K562 (cell line): ENCODE results near the gene SRBD1.

ENCODE experiments used
- BCL6 ChIP-seq: fragments of 250-450 bp; sonication (Bioruptor Pico); IDR thresholded peaks from 2 replicates; pipeline ENCODE4 v1.4.0; 2020
- CTCF ChIP-seq, 3 experiments: IDR thresholded peaks in 2 of 3; conservative IDR thresholded peaks in 1 of 3; 2 replicates each; pipeline ENCODE4 v1.5.1; 2011 to 2012; ENCODE audit warnings: low read length in 3 of 3, mild to moderate bottlenecking in 3 of 3, control low read depth in 2 of 3, improper control_type of control experiment in 1 of 3, inconsistent platforms in 1 of 3, low read depth in 1 of 3, mixed read lengths in 1 of 3, moderate library complexity in 1 of 3; ENCODE audit not compliant: insufficient read depth in 2 of 3
- E2F8 ChIP-seq: fragments of 450-650 bp; IDR thresholded peaks from 2 replicates; pipeline ENCODE4 v1.7.1; 2018; ENCODE audit warnings: mild to moderate bottlenecking, low read depth; ENCODE audit not compliant: partially characterized antibody
- GABPB1 ChIP-seq: sonication (generic); formaldehyde crosslinking; IDR thresholded peaks from 2 replicates; pipeline ENCODE4 v1.8.0; 2022; ENCODE audit warnings: mild to moderate bottlenecking, missing genetic modification reagents
- HMGN3 ChIP-seq: IDR thresholded peaks from 2 replicates; pipeline ENCODE4 v1.6.1; 2011; ENCODE audit warnings: borderline replicate concordance, low read depth, mild to moderate bottlenecking, mixed read lengths, low read length; ENCODE audit not compliant: insufficient read length; ENCODE audit errors: extremely low read depth
- POLR2A ChIP-seq: fragments of 450-650 bp; conservative IDR thresholded peaks from 2 replicates; pipeline ENCODE4 v1.6.1; 2016
- PPARD ChIP-seq: fragments of 250-450 bp; sonication (Bioruptor Pico); IDR thresholded peaks from 2 replicates; pipeline ENCODE4 v1.8.0; 2022; ENCODE audit warnings: inconsistent platforms, mild to moderate bottlenecking, moderate library complexity
- TCF7 ChIP-seq: sonication (generic); IDR thresholded peaks from 2 replicates; pipeline ENCODE4 v1.6.1; 2016; ENCODE audit warnings: antibody characterized with exemption, borderline replicate concordance
- TCF7L2 ChIP-seq: fragments of 150-350 bp; IDR thresholded peaks from 2 replicates; pipeline ENCODE4 v1.6.1; 2016; ENCODE audit warnings: low read depth, mild to moderate bottlenecking, low read length, moderate library complexity
- YBX1 ChIP-seq: fragments of 450-650 bp; IDR thresholded peaks from 2 replicates; pipeline ENCODE4 v1.7.1; 2016; ENCODE audit warnings: mild to moderate bottlenecking

GRCh38 chr2:45617496-45617895 lies 6.4 kb upstream of the SRBD1 start:
- no peak for TF ChIP-seq GABPB1
- no peak for TF ChIP-seq YBX1
- no peak for TF ChIP-seq PPARD (CRISPR knock-in tag)
- TF ChIP-seq TCF7, result no peak
- no peak for TF ChIP-seq POLR2A
- TF ChIP-seq TCF7L2, result no peak
- no peak for TF ChIP-seq HMGN3
- no peak for TF ChIP-seq CTCF (IDR thresholded peaks at IDR 0.05 in 2 of 3, conservative IDR thresholded peaks at IDR 0.05 in 1 of 3; ENCODE audit: insufficient read depth in 2 of 3, low read depth in 1 of 3, low read length in 3 of 3)
- no peak for TF ChIP-seq BCL6
- no peak for TF ChIP-seq E2F8
